Measurements from ENCODE around the gene RPL18A. TPM values are rescaled to one million over a fixed set of nuclear protein-coding genes. Genes with fewer than 3 reads are reported as not detected.

RPL18A gene
- total RNA-seq, 2 experiments from 2014 or later: 3,144 to 3,196 TPM

DNA sequence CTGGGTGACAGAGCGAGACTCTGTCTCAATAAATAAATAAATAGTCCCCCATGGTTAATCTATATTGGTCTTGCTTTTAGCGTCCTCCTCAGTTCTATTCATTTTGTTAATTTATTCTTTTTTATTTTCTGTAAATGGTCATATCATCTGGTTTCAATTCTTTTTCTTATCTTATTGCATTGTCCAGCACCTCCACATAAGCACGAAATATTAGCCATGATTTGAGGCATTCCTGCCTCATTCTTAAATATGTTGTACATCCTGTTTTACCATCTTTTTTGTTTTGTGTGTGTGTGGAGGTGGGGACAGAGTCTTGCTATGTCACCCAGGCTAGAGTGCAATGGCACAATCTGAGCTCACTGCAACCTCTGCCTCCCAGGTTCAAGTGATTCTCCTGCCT, 48.5 kb downstream of the RPL18A start:
- no peaks in the 10 kb centered on the region for H3K4me1 Mint-ChIP-seq
- no peak overlapping the region for H3K27ac Mint-ChIP-seq
- peaks cover 3% of the 10 kb centered on the region for H3K36me3 Mint-ChIP-seq
- no peak for DNase-seq
- no peak overlapping the region for H3K4me3 Mint-ChIP-seq
- peaks cover 8% of the 10 kb centered on the region for H3K27me3 Mint-ChIP-seq
- H3K9me3 Mint-ChIP-seq: peaks cover 5% of the 10 kb centered on the region

DNA sequence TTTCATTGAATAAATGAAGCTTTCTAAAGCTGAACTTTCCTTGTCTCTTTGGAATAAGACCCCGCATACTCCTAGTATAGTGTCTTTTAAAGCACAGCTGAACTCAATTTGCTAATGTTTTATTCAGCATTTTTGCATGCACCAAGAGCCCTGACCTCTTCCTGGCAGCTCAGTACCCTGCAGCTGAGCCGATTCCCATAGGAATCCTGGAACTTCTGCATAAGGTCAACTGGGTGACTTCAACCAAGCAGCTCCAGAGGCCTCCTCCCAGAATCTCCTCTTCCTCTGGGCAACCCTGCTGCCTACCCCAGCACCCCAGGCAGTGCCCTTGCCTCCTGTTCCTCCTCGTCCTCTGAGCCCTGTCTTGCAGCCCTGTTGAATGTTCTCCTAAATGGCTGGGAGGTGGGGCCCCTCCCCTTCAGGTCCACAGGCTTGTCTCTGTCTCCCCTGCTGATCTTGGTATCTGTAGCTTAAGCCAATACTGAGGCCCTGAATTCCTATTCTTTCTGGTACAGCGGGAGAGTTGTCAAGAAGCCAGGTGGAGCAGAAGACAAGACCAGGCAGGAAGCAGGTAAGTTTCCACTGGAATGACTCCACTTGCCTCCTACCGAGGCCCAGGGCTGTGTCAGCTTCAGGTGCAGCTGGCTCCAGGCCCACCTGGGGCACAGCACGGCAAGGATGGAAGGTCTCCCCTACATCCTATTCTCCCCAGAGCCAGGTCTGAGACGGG, 49.5 kb downstream of the RPL18A start:
- H3K27me3 Mint-ChIP-seq: peaks cover under 1% of the 10 kb centered on the region
- H3K4me1 Mint-ChIP-seq: no peaks in the 10 kb centered on the region
- H3K4me3 Mint-ChIP-seq: no peak overlapping the region
- H3K27ac Mint-ChIP-seq: no peak overlapping the region
- H3K36me3 Mint-ChIP-seq: peaks cover 5% of the 10 kb centered on the region
- no peak for DNase-seq
- H3K9me3 Mint-ChIP-seq: peaks cover 10% of the 10 kb centered on the region

DNA sequence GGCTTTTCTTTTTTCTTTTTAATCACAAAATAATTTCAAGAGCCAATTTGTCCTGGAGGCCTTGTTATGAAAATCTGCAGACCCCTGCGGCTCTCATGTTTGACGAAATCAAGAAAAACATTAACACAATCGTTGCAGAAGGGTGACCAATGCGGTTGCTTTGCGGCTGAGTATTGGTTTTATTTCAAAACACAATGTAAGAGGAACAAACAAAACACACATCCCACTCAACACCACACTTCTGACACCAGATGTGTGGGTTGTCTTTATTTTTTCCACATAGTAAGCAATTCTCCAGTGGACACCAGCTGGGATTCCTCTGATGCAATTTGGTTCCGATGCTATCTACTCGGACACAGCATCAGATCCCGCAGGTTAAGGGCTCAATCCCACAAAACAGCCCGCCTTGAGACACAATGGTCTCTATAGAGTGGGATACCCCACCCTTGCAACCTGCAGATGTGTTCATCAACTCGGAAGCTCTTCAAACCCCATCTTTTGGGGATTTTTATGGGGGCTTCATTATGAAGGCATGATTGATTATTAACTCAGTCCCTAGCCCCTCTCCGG, 51.2 kb downstream of the RPL18A start:
- DNase-seq: no peak
- Mint-ChIP-seq H3K27ac (no peak overlapping the region), H3K36me3 (peaks cover 5% of the 10 kb centered on the region), H3K27me3 (no peaks in the 10 kb centered on the region), H3K4me3 (no peak overlapping the region), H3K4me1 (no peaks in the 10 kb centered on the region), H3K9me3 (peaks cover 10% of the 10 kb centered on the region)

Other genes with a start within 250 kb of the RPL18A start
- under 1 TPM in 1 of 2 experiments, not detected in 1; 0.08 TPM for gene UNC13A, start 171.6 kb upstream of the RPL18A start, total RNA-seq
- gene MAP1S, start 140.4 kb upstream of the RPL18A start, total RNA-seq: 10 to 100 TPM; 61.0 to 62.2 TPM
- 10 to 100 TPM; 35.8 to 38.7 TPM for gene FCHO1, start 108.4 kb upstream of the RPL18A start, total RNA-seq
- not detected for gene B3GNT3, start 64.8 kb upstream of the RPL18A start, total RNA-seq
- gene INSL3, start 38.4 kb upstream of the RPL18A start, total RNA-seq: 1 to 10 TPM; 1.7 to 1.8 TPM
- 10 to 100 TPM; 90.3 to 91.1 TPM for gene JAK3, start 11.9 kb upstream of the RPL18A start, total RNA-seq
- 1 to 10 TPM; 1.5 to 1.7 TPM for gene SLC5A5, start 12.0 kb downstream of the RPL18A start, total RNA-seq
- 100 to 1,000 TPM; 159 to 160 TPM for gene CCDC124, start 73.1 kb downstream of the RPL18A start, total RNA-seq
- gene KCNN1, start 107.2 kb downstream of the RPL18A start, total RNA-seq: under 1 TPM in 1 of 2 experiments, not detected in 1; 0.34 TPM
- 10 to 100 TPM; 20.1 to 20.6 TPM for gene ARRDC2, start 148.3 kb downstream of the RPL18A start, total RNA-seq
- 10 to 100 TPM; 26.5 to 26.9 TPM for gene IL12RB1, start 227.0 kb downstream of the RPL18A start, total RNA-seq
- 10 to 100 TPM; 11.8 to 14.4 TPM for gene MAST3, start 237.9 kb downstream of the RPL18A start, total RNA-seq

Data from activated naive CD8-positive, alpha-beta T cell treated with anti-CD3 and anti-CD28 coated beads for 36 hours (primary cell).